Embryonic facial prominence (tissue), 1 donor: Measurements from ENCODE around the gene FARP1.

ENCODE experiments used
- DNase-seq: peaks from one replicate; pipeline ENCODE4 v3.0.0-alpha.2; 2016; ENCODE audit errors: extremely low spot score

The FARP1 gene

DNA sequence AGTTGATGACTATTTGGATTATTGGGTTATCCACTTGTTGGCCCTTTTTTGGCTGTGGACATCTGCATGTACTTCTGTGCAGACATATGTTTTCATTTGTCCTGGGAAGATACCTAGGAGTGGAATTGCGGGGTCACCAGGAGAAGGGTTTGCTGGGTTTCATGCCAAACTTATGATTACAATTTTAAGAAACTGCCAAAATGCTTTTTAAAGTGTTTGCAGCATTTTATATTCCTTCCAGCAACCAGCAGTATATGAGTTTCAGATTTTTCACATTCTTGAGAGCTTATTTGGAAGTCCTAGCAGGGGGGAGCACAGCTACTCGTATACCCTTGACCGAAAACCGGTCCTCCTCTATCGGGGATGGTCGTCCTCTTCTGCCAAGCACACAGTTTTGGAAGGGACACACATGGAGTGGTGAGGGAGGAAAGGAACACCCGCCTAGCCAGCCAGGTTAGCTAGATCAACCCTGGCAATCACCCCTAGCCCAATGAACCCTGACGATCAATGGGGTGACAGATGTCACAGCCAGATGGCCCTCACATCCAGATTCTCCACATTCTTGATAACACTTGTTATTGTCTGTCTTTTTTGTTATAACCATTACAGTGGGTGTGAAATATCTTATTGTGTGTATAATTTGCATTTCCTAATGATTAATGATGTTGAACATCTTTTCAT lies 60.9 kb downstream of the FARP1 start:
- DNase-seq, result no peak

DNA sequence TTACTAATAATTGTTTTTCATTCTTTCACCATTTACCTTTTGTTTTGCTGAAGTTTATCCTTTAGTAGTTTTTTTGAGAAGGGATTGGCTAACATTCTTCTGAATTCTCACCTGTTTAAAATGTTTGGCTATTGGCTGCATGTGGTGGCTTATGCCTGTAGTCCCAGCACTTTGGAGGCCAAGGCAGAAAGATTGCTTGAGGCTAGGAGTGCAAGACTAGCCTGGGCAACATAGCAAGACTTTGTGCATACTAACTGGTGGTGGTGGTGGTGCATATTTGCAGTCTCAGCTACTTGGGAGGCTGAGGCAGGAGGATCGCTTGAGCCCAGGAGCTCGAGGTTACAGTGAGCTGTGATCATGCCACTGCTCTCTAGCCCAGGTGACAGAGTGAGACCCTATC lies 61.7 kb downstream of the FARP1 start:
- DNase-seq, result no peak

DNA sequence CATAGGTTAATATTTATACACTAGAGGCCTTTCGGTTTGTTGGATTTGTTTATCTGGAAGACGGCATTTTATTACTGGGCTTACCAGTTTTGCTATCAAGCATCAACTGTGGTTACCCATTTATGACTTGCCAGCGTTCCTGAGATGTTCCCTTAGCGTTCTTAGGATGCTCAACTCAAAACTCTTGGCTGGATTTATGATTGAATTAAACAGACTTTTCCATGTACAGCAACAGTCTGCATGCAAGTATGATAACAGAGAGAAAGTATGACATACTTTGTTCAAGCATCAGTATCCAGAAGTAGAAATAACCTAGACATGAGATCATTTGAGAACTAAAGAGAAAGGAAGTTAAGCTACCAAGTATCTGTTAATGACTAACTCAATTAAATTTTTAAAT lies 64.1 kb downstream of the FARP1 start:
- no peak for DNase-seq

DNA sequence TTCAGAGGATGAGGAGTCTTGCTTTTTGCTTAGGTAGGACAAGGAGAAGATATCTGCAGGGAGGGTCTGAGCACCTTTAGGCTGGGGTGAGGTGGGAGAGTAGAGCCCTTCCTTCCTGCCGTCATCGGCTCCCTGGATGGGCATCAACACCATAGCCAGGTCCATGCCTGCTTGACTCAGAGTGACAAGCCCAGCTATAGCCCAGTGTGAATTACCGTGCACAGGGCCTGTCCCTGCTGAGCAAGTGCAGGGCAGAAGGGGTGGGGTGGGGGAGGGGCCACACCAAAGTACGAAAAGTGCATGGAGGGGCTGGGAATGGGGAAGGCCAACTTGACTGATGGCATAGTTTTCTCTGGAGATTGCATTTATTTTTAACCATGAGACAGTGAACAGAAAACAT lies 64.5 kb downstream of the FARP1 start:
- no peak for DNase-seq

DNA sequence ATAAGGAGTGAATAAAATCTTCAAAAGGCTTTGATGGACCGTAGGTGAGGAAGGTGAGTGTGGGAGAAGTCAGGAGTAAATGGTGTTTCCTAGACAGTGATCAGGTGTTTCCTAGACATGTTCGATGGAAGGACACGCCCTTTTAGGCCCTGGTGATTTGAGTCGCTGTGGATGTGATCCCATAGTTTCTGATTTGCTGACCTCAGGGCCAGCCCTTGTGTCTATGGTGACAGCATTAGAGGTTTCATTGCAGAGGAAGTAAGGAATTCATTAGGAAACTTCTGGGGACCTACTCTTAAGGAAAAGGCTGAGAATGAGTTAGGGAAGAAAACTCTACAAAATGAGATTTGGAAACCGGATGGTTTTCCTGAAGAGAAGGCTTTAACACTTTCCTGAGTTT lies 65.7 kb downstream of the FARP1 start:
- no peak for DNase-seq

DNA sequence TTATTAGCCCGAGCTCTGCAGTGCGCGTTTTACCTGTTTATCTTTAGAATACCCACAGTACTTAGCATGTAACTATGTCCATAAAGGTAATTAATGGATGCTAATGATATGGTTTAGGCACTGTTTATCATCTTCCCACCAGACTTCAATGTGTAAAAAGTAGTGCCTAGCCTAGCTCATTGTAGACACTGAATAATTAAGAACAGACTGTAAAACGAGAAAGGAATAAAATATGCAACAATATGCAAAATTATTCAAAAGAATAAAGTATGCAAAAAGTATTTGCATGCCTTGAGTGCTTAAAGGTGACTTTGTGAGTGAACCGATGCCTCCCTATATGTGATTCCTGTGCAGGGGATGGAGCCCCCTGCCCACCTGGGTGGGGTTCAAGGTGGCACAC lies 69.9 kb downstream of the FARP1 start:
- no peak for DNase-seq

DNA sequence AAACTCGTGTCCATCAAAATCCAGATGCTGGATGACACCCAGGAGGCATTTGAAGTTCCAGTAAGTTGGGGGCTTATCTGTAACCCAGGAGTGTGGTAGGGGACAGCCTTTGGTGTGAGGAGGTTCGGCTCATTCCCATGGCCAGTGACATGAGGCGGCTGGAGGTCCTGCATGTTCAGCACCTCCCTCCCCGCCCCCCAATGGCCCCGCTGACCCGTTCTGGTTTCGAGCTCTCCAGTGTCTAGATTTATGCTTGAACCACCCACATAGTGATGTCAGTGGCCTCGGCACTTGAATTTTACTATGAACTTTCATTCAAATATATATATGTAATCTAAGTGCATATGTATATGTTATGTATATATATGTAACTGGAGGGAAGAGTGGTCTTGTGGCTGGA lies 70.5 kb downstream of the FARP1 start:
- no peak for DNase-seq

DNA sequence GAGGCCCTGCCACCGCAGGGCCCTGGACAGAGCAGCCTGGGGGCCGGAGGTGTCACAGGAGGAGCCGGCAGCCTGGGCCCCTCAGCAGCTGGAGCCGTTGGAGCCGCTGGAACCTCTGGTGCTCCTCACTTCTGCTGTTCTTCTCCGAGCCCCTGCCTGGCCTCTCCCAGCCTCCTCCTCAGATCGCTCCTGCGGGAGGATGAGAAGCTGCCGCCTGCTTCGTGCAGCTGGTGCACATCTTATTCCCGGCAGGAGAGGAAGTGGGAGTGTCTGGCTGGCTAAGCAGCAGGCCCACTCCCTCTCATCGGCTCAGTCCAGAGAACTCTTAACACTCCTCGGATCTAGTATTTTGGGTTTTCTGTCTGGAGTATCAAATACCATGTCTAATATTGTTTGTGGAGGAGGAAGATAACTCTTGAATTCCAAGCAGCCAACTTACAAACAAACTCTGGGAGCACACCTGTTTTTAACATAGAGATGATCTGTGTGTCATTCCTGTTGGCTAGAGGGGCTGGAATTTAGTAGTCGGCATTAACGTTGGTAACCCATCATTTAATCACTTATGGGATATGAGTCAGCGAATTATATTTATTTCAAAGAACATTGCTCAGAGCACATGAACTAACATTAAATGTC lies 71.2 kb downstream of the FARP1 start:
- no peak for DNase-seq

DNA sequence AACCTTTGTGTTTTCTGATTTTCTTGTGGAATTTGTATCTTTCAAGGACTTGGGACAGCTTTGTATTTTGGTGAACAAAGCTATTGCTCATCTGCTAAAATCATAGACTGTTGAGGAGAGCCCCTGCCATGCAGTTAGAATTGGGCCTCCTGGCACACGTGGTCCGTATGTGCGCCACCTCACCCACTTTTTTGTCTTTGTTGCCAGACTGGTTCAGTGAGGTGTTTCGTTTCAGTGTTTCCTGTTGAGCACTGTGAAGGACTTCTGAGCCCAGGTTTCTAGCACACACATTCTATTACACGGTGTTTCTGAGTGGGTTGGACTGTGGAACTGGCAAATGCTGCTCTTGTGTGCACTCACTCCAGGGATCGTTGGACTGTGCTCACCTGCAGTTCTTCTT lies 71.8 kb downstream of the FARP1 start:
- no peak for DNase-seq

DNA sequence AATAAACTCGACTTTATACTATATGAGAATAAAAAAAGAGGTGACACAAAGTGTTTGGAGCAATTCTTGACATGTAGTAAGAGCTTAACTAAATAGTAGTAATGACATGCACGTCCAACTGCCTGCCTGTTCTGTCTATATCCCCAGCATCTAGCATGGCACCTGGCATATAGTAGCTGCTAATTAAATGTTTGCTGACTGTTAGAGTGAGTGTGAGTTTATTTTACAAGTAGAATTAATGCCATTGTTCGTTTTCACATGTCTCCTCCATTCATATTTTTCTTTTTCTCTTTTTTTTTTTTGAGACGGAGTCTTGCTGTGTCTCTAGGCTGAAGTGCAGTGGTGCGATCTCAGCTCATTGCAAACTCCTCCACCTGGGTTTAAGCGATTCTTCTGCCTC lies 72.6 kb downstream of the FARP1 start:
- no peak for DNase-seq

DNA sequence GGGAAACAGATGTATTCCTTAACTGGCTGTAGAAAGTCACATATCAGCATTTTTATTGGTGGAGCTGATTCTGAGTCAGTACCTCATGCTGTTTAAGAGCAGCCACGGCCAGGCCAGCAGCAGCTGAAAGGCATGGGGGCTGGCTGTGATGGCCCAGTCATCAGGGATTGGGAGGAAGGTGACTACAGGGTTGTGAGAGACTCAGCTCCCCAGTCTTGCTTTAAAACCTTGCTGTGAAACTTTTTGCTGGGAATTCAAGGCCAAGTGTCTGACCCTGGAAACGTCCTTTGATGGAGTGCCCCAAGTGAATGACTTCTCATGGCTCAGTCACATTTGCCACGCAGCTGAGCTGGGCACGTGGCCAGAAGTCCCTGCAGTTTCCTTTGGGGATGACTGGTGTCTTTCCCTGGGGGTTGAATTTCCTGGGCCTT lies 73.3 kb downstream of the FARP1 start:
- no peak for DNase-seq

DNA sequence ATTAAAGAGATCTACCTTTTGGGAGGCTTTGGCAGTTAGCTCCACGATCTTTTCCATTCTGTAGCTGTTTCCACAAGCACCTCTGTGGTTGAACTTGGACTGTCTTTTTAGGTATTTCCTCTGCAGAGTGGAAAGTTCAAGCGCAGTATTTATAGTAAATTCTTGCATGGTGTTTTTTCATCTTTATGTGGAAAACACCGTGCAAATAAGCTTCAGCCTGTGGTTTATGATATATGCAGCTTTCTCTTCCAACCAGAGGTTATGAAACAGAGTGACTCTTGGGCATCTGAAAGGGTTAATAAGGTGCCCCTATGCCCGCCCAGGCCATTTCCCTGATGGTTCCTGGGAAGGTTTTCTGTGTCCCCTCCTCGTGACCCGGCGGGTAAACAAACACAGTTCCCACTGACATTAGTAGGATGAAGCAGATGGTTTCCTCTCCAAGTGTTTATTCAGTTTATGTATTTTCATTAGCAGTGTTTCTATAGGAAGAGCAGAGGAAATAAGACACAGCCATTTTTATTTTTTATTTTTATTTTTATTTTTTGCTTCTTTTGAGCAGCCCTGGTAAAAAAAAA lies 73.9 kb downstream of the FARP1 start:
- DNase-seq, result no peak

DNA sequence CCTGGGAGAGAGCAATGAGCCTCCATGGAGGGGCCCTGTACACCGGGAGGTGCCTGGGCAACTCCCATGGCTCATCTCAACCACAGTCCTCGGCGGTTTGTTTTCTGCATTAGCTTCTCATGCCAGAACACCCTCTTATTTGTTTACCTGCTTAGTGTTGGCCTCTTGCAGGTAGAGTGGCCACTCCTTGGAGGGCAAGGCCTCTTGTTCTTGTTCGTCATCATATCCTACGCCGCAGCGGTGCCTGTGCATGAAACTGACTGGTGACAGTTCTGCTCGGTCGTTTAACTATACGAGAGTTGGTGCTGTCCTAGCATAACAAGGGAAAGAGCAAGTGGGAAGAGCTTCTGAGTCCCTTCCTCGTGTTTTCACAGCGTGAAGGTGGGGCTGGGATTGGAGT lies 74.7 kb downstream of the FARP1 start:
- DNase-seq, result no peak

DNA sequence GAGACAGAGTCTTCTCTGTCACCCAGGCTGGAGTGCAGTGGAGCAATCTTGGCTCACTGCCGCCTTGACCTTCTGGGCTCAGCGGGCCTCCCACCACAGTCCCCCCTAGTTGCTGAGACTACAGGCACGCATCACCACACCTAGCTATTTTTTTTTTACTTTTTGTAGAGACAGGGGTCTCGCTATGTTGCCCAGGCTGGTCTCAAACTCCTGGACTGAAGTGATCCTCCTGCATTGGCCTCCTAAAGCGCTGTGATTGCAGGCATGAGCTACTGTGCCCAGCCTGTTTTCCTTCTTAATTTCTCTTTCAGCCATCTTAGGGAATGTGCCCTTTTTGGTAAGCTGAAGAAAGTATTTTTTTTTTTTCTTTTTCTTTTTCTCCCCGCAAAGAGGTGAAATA lies 76.8 kb downstream of the FARP1 start:
- DNase-seq, result no peak

DNA sequence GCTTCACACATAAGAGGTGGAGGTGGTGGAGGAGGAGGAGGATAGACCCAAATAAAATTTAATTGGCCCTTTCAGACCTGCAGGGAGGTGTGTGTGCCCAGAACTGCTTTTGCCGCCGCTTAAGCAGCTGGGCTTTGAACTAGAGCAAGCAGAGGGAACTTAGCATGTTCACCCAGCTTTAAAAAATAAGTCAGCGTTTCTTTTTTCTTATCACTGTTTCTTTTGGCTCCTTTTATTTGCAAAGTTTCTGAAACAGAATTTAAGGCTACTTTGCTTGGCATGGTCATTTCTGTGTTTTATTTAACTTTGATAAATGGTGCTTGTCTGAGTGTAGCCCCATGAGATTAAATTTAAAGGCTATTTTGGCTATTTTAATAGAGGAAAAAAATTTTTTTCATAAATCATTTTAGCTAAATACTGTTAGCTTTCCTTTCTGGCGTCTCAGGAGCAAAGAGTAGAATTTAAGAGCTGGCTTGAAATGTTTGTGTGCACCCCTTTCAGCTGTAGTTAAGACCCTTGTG lies 77.4 kb downstream of the FARP1 start:
- no peak for DNase-seq

DNA sequence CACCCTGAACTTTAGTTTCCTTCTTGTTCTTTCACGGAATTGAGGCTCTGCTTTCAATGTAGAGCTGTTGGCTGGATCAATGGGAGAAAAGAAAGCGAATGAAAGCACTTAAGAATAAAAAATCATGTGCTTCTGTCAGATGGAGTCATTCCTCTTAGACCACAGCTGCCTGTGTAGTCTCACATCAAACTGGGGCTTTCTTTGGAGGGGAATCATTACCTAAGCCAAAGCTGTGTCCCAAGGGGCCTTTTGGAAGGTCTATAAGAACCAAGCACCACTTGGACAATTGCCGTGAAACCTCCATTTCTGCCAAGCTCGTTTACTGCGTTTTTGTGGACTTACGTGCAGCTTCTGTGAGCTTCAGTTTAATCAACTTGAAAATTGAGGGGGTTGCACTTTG lies 78.3 kb downstream of the FARP1 start:
- no peak for DNase-seq

DNA sequence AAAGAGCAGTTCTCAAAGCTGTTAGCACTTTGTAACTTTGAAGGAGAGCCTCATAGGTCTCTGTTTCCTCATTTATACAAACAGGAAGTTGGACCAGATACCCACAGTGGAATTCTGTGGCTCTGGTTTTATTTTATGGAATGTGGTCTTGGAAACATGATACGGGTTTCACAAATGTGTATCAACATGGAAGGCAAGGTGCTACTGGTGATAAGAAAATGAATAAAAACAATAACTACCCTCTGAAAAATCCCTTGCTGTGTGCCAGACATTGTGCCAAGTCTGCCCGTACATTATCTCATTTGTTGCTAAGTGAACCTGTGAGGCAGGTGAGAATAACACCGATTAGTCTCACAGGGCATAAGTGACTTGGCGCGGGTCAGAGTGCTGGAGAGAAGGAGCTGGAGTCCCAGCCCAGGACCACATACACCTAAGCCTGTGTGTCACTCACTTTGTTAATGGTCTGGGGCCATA lies 79.2 kb downstream of the FARP1 start:
- no peak for DNase-seq

DNA sequence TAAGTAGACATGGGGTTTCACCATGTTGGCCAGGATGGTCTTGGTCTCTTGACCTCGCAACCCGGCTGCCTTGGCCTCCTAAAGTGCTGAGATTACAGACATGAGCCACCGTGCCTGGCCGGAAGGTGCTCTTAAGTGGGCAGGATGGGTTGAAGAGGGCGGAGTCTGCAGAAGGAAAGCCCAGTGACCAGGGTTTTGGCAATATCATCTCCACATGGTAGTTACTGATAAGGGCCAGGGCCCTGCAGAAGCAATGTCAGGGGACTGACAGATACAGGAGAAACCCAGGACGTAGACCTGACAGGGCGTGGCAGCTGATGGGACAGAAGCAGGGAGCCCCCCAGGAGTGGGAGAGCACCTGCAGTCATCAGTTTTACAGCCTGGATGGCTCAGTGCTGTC lies 79.9 kb downstream of the FARP1 start:
- DNase-seq, result no peak

DNA sequence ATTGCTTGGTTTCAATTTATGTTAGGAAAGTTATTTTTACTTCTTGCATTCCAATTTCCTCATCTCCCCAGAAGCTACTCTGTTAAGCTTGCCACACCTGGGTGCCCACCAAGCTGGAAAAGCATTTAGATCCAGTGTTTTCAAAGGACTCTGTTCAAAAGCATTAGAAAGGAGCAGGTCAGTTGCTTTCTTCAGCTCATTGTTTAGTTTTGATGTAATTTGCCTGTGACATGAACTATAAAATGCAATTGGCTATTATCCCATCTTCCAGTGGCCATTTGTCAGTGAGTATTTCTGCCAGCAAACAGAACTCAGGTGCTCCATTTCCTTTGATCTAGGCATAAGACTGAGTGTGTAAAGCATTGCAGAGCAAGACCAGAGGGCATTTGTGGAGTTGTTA lies 80.8 kb downstream of the FARP1 start:
- DNase-seq, result no peak

DNA sequence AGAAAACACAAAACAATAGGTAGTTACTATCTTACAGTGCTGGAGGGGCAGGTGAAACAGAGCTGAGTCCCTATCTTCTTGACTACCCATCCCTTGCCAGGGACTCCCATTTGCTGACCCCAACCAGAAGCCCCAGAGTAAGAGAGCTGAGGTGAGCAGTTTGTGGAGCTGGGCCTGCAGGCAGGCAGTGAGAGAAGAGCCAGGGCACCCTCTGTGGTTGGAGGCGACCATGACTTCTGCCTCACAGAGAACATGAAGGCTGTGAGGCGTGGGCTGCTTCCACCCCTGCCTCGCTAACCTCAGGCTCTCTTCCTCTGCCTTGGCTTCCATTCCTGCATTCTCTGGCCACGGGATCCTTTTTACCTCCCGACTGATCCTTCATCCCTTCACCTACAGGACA lies 81.7 kb downstream of the FARP1 start:
- DNase-seq, result no peak

DNA sequence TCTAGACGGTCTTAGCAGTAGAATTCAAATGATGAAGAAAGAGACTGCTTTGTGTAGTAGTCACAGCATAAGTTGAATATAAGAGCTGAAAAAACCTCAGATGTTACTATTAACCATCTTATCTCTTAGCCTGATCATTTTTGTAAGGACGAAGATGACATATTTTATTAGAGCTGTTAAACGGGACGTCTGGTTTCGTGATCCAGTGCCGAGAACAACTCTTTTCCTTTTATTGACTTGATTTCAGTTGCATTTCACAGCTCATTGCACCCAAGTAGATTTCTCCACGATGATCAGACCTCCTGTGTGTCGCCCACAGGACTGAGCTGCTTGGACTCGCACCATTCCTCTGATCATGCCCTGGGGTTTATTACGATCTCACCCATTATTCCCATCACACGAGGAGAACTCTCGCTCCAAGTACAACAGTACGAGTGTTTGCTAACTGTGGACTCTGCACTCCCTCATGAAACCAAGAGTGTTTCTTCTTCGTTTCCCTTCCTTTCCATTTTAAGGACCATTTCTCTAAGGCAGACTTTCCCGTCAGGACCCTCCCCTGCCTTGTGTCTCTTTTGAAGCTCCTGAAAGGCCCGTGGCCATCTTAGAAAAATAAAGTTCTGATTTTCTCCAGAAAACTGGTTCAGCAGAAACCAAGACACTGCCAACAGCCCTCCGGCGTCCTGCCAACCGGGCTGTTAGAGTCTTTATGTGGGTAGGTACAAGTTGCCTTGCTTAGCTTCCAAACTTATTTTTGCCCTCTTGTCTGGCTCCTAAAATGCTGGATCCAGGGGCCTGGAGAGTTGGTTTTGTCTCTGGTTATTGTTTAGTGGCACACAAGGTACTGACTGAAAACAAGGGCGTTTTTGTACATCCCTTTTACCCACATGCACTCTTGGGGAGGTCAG lies 82.4 kb downstream of the FARP1 start:
- no peak for DNase-seq

DNA sequence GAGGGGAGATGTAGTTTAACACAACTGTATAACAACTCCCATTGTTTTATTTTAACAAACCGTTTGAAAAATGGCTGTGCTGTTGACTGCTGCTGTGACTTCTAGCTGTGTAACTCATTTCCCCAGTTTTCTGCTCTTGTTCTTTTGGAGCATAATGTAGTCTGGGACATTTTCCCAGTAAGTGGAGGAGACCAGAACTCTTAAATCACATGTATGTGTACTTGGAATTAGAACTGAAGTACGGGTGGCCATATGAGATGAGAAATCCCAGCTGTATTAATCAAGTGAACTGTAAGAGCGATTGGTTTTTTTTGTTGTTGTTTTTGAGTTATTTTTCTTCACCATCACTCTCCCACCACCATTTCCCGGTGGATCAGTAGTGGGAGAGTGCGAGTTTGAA lies 83.6 kb downstream of the FARP1 start:
- no peak for DNase-seq
